HepG2 (cell line): Measurements from ENCODE around the gene RPL6. TPM values are rescaled to one million over a fixed set of nuclear protein-coding genes. Genes with fewer than 3 reads are reported as not detected.

ENCODE experiments used
- FOSL2 ChIP-seq: sonication (generic); formaldehyde crosslinking; IDR thresholded peaks from 2 replicates; pipeline ENCODE4 v1.4.0; 2020; ENCODE audit warnings: missing genetic modification reagents
- HOXA7 ChIP-seq: sonication (generic); formaldehyde crosslinking; IDR thresholded peaks from 2 replicates; pipeline ENCODE4 v1.8.1; 2022; ENCODE audit warnings: mild to moderate bottlenecking, missing genetic modification reagents, moderate library complexity
- RAD21 ChIP-seq: fragments of 450-650 bp; formaldehyde crosslinking; IDR thresholded peaks from 2 replicates; pipeline ENCODE4 v1.5.0; 2020; ENCODE audit warnings: mild to moderate bottlenecking
- ZBTB40 ChIP-seq, 2 experiments: fragments of 450-650 bp in 1 of 2; sonication (generic) in 1 of 2; formaldehyde crosslinking in 1 of 2; IDR thresholded peaks; 2 replicates each; pipeline versions ENCODE4 v1.6.1 to v1.8.0; 2016 to 2022; ENCODE audit warnings: antibody characterized with exemption in 1 of 2, mild to moderate bottlenecking in 1 of 2, missing genetic modification reagents in 1 of 2
- ZNF24 ChIP-seq: fragments of 450-650 bp; IDR thresholded peaks from 2 replicates; pipeline ENCODE4 v1.6.1; 2017; ENCODE audit warnings: antibody characterized with exemption, mild to moderate bottlenecking
- ZNF83 ChIP-seq: sonication (generic); formaldehyde crosslinking; IDR thresholded peaks from 2 replicates; pipeline ENCODE4 v1.4.0; 2020; ENCODE audit warnings: missing genetic modification reagents, mild to moderate bottlenecking, borderline replicate concordance
- polyA plus RNA-seq, 8 experiments: library from polyadenylated mRNA; depleted of rRNA in 3 of 8; stranded (reverse) in 7 of 8; unstranded in 1 of 8; fragments of >200 nt; fragmentation: Illumina TruSeq in 4 of 8; extraction: Trizol in 4 of 8; gene quantifications; 2 replicates each; pipeline versions ENCODE4 v1.2.1 to v1.2.3, GENCODE V29; 2011 to 2016; ENCODE audit warnings: low read depth in 4 of 8, missing spikeins in 1 of 8, mixed read lengths in 1 of 8; ENCODE audit not compliant: insufficient read depth in 1 of 8
- total RNA-seq, 5 experiments: library from RNA; depleted of rRNA; stranded (reverse); fragments of >200 nt; fragmentation: Illumina TruSeq; extraction: Trizol; gene quantifications; 2 replicates each; pipeline ENCODE4 v1.2.3, GENCODE V29; 2016; ENCODE audit warnings: low read depth in 1 of 5
- TF ChIP-seq, protein P1 (sequence below): sonication (generic); formaldehyde crosslinking; IDR thresholded peaks from 2 replicates; pipeline ENCODE4 v1.8.0; 2022; ENCODE audit warnings: missing genetic modification reagents, mild to moderate bottlenecking, moderate library complexity, borderline replicate concordance
- TF ChIP-seq, protein P2 (sequence below): sonication (generic); formaldehyde crosslinking; IDR thresholded peaks from 2 replicates; pipeline ENCODE4 v1.4.0; 2020; ENCODE audit warnings: missing genetic modification reagents
- TF ChIP-seq, protein P3 (sequence below): sonication (generic); formaldehyde crosslinking; IDR thresholded peaks from 2 replicates; pipeline ENCODE4 v1.4.0; 2020; ENCODE audit warnings: mild to moderate bottlenecking, low read depth, missing genetic modification reagents
- TF ChIP-seq, protein P4 (sequence below): sonication (generic); formaldehyde crosslinking; IDR thresholded peaks from 2 replicates; pipeline ENCODE4 v1.8.1; 2023; ENCODE audit warnings: mild to moderate bottlenecking, missing genetic modification reagents

The RPL6 gene
- total and polyA plus RNA-seq, 2 of the 13 experiments (the other 11 are each of a cell fraction or from before 2014, with no cell fraction given), result 1,551 to 1,719 TPM

DNA sequence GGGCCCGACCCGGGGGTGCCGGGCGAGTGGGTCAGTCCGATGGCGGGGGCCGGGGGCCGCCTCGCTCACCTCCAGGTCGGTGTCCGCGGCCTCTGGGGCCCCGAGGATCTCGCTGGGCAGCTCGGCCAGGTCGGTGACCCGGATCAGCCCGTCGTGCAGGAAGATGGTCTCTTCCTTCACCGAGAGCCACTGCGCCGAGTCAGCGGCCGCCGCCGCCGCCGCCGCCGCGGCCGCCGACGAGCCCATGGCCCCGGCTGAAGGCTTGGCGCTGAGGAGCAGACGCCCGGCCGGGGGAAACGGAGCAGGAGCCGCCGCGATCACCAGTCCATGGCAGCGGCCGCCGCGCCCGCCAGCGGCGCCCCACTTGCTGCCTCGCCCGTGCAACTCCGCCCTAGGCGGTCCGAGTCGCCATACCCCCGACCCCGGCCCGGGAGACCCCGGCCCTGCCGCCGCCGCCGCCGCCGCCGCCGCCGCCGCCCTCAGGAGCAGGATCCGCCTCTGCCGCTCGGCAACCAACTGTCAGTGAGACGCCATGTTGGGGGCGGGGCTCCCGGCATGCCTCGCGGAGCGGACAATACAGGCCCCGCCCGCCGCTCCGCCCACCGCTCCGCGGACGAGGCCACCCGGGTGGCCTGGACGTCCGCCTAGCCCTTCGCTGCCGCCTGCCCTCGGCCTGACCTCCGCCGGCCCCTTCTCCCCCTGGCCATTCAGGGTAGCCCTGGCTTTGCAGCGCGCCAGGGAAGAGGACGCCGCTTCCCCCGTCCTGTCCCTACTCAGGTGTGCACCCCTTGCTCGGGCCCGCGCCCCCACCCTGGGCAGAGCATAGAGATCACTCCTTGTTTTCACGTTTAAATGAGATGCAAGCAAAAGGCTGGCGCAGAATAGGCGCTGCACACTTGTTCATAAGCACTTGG lies 27.3 kb downstream of the RPL6 start, which contains the start of gene HECTD4 (continued):
- TF ChIP-seq ZBTB40 (IDR thresholded peaks at IDR 0.05) (no peak), ZBTB40 (CRISPR knock-in tag; IDR thresholded peaks at IDR 0.05) (peak; percentile 83), ZNF83 (0 out of 2 replicates have a peak, but pooled peaks have one; percentile 78), ZNF24 (no peak), HOXA7 (CRISPR knock-in tag) (no peak), FOSL2 (CRISPR knock-in tag) (peak; percentile 22; the same call in 1 of the 2 replicates), RAD21 (CRISPR knock-in tag) (peak; percentile 11; the same call in 1 of the 2 replicates)
- TF ChIP-seq, protein P1, sequence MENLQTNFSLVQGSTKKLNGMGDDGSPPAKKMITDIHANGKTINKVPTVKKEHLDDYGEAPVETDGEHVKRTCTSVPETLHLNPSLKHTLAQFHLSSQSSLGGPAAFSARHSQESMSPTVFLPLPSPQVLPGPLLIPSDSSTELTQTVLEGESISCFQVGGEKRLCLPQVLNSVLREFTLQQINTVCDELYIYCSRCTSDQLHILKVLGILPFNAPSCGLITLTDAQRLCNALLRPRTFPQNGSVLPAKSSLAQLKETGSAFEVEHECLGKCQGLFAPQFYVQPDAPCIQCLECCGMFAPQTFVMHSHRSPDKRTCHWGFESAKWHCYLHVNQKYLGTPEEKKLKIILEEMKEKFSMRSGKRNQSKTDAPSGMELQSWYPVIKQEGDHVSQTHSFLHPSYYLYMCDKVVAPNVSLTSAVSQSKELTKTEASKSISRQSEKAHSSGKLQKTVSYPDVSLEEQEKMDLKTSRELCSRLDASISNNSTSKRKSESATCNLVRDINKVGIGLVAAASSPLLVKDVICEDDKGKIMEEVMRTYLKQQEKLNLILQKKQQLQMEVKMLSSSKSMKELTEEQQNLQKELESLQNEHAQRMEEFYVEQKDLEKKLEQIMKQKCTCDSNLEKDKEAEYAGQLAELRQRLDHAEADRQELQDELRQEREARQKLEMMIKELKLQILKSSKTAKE, result peak; percentile 69; the same call in 1 of the 2 replicates
- TF ChIP-seq, protein P2, sequence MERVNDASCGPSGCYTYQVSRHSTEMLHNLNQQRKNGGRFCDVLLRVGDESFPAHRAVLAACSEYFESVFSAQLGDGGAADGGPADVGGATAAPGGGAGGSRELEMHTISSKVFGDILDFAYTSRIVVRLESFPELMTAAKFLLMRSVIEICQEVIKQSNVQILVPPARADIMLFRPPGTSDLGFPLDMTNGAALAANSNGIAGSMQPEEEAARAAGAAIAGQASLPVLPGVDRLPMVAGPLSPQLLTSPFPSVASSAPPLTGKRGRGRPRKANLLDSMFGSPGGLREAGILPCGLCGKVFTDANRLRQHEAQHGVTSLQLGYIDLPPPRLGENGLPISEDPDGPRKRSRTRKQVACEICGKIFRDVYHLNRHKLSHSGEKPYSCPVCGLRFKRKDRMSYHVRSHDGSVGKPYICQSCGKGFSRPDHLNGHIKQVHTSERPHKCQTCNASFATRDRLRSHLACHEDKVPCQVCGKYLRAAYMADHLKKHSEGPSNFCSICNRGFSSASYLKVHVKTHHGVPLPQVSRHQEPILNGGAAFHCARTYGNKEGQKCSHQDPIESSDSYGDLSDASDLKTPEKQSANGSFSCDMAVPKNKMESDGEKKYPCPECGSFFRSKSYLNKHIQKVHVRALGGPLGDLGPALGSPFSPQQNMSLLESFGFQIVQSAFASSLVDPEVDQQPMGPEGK, result peak; percentile 67
- TF ChIP-seq, protein P3, sequence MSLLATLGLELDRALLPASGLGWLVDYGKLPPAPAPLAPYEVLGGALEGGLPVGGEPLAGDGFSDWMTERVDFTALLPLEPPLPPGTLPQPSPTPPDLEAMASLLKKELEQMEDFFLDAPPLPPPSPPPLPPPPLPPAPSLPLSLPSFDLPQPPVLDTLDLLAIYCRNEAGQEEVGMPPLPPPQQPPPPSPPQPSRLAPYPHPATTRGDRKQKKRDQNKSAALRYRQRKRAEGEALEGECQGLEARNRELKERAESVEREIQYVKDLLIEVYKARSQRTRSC (CRISPR knock-in tag), result no peak
- TF ChIP-seq, protein P4, sequence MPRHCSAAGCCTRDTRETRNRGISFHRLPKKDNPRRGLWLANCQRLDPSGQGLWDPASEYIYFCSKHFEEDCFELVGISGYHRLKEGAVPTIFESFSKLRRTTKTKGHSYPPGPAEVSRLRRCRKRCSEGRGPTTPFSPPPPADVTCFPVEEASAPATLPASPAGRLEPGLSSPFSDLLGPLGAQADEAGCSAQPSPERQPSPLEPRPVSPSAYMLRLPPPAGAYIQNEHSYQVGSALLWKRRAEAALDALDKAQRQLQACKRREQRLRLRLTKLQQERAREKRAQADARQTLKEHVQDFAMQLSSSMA (CRISPR knock-in tag), result no peak
